GM19035 (cell line): Measurements from ENCODE around the gene SIGMAR1.
A peak's percentile ranks its signal among the peaks of the same experiment; 100 is the strongest.

Source experiments
- ATAC-seq: cut with Tn5 transposase; IDR thresholded peaks from one replicate; pipeline ENCODE4 v1.9.1; 2021; ENCODE audit not compliant: unreplicated experiment

The SIGMAR1 gene

GRCh38 chr9:34633166-34633565, 4.4 kb downstream of the SIGMAR1 start:
- ATAC-seq = no peak

DNA sequence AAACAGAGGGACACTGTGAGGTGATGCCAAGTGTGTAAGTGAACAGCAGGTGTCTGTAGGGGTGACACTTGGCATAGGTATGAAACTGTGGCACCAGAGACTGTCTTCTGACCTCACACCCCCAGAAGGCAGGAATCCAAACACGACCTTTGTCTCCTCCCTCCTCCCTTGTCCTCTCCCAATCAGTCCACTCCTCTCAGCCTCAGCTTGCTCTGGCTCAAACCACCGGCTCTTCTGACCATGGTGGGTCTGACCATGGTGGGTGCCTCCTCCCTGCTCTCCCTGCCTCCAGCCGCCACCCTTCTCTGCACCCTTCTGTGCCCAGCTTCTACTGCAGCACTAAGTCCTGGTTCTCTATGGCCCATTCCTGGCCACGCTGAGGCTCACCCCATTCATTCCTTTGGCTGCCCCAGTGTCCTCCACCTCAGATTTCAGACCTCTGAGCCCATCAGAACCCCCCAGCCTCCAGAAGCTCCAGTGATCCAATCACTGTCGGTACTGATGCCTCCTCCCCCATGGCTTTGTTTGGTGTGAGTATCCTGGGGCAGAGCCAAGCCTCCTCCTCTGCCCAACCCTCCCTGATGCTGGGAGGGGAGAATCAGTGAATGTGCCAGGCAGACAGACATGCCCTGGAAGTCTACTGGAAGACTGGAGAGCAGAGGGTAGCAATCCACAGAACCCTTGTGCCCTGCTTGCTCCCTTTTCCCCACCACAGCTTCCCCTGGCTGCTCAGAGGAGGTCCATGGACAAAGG, 7.0 kb downstream of the SIGMAR1 start:
- ATAC-seq = no peak

- ATAC-seq = no peak
Measured at GRCh38 chr9:34629491-34629808, 8.1 kb downstream of the SIGMAR1 start.

- no peak for ATAC-seq
Measured at GRCh38 chr9:34628656-34629490, 8.7 kb downstream of the SIGMAR1 start, which contains the start of gene ARID3C. TSS of gene ARID3C (minus strand) at chr9:34629066. CDS start at chr9:34628014, 1,052 bp downstream.

GRCh38 chr9:34627716-34628655, 9.6 kb downstream of the SIGMAR1 start:
- ATAC-seq = no peak

DNA sequence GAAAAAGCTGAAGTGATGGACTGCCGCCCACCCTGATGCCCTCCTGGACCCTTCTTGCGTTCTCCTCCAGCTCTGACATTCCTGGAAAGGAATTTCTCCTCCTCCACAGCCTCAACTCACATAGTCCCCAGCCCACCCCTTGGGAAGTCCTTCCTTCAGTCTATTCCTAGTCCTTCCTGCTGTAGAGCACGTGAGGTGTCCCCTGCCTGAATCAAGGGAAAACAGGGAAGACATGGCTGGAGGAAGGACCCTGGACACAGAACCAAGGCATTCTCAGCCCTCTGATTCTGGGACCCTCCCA, 12.5 kb downstream of the SIGMAR1 start:
- no peak for ATAC-seq

DNA sequence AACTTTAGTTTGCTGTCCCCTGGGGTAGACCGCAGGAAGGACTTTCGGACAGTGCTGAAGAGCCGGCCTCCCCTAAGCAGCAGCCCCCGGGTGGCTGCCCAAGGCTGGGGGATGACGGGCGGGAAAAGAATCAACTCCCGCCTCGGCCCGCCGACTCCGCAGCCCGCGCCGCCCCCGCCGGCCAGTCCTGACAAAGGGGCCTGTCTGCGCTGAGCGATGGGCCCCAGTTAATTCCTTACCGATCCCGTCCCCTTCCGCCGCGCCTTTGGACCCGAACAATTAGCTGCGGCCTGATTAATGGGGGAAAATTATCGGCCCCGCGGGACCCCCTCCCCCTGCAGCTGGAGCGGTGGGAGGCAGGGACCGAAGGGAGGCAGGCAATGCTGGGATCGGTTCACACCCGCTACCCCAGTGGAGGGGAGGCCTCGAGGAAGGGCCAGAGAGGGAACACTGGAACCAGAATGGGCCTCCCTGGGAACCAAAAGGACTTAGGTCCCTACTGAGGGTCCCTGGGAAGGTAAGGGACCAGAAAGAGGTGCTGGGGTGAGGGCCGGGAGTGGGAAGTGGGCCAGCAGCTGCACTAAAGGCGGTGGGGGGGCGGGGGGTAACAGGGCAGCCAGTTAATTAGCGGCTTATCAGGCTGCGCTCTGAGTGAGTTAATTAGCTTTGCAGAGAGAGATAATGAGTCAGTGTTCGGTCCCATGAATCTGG, 13.0 kb downstream of the SIGMAR1 start:
- ATAC-seq = no peak

- ATAC-seq = no peak
Measured at GRCh38 chr9:34623374-34624235, 14.0 kb downstream of the SIGMAR1 start.

GRCh38 chr9:34620061-34620994, 17.3 kb downstream of the SIGMAR1 start, which contains the start of gene DCTN3:
TSS of gene DCTN3 (minus strand) at chr9:34620495. CDS start at chr9:34620464, 31 bp downstream.
- peak; percentile 99 for ATAC-seq

DNA sequence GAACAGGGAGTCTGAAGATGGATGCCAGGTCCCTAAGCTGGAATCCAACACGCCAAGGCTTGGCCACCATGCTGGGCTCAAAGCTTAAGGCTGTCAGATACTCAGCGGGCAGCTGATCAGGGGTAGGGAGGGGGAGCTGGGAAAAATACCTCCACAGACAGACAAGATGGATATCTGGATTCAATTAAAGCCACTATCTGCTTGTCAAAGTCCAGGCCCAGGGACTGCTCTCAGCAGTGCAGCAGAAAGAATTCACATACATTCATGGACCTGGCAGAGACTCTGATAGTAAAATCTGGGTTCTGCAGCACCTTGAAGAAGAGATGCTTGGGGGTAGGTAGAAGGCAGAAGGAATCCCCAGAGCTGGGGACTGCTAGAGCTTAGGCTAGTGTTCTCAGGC, 22.5 kb downstream of the SIGMAR1 start:
- no peak for ATAC-seq

GRCh38 chr9:34612788-34613390, 24.7 kb downstream of the SIGMAR1 start:
- peak; percentile 45 for ATAC-seq

DNA sequence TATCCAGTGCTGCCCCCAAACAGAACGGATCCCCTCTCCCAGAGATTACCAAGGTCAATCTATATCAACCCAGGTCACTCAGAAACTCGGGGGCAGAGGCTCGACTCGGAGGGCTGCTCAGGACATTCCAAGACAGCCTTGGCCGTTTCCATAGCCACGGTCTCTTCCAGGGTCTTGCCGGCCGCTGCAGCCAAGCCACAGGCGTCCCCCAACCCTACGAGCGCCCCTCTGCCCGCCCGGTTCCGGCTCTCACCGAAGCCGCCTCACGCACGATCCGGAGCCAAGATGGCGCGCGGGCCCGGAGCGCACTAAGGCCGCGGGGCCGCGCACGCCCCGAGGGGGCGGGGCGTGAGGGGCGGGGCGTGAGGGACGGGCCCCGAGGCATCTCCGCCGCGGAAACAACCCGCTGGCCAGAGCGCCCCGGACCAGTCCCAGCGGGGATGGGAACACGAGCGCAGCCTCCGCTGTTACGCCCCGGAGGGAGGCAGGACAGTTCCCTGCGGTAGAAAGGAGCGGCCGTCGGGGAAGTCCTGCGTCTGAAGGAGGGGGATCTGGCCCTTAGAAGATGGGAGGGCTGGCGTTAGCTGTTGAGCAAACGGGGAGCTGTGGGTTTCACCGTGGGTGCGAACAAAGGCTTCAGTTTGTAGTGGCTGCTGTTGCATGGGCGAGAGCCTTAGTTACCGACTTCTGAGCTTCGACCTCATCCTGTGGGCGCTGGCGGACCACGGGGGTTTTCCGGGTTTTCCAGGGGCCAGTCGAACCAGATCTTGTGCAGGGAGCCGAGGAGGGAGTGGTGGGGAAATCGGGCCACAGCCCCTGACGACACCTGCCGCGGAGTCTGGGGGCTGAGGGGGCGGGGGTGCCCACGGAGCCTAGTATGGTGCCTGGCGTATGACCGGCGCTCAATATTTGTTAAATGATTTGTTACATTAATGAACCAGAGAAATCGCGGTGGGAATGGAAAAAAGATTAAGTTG, 25.5 kb downstream of the SIGMAR1 start, which contains the start of gene RPP25L:
RPP25L (minus strand) TSS at position 287 of the 977 bp plus-strand sequence. CDS start 801 bp downstream, outside the sequence.
- peak; percentile 90 for ATAC-seq

DNA sequence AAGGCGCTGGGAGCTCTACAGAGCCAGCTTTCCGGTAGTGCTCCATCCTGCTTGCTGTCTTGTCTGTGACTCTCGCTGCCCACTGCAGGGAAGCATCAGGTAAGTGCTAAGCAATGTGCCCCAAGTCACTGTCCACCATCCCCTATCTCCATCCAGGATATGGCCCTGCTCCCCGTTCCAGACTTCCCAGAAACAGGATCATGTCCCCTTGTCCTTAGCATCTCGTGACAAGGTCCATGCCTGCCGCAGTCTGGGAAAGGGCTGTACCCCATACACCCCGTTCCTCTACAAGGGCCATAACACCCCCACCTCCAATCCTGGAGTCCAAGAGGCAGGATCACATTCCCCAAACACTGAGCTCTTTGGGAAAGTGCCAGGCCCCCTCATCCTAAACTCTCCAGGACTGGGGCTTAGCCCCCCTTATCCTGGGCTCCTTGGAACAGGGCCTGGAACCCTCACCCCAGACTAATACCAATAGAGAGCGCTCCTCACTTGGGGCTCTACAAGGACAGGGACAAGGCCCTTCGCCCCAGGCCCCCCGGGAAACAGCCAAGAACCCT, 26.3 kb downstream of the SIGMAR1 start:
- peak; percentile 2 for ATAC-seq

- no peak for ATAC-seq
Measured at GRCh38 chr9:34610434-34611206, 27.0 kb downstream of the SIGMAR1 start.

- ATAC-seq = no peak
Measured at GRCh38 chr9:34607331-34607730, 30.3 kb downstream of the SIGMAR1 start.

GRCh38 chr9:34606905-34607304, 30.7 kb downstream of the SIGMAR1 start:
- no peak for ATAC-seq
